Epithelial cell of esophagus (primary cell): ENCODE results near the gene TMEM204.

ENCODE experiments used
- DNase-seq: peaks from one replicate; pipeline ENCODE4 v3.0.0; 2010; ENCODE audit warnings: low read depth
- H3K4me3 ChIP-seq: 2 replicates; pipeline ENCODE4 v1.5.1; 2011; ENCODE audit warnings: mild to moderate bottlenecking, low read length, control low read depth
- TF ChIP-seq, protein P1 (sequence below): IDR thresholded peaks from 2 replicates; pipeline ENCODE4 v1.5.1; 2011; ENCODE audit warnings: low read depth, mild to moderate bottlenecking, low read length, control low read depth, inconsistent platforms; ENCODE audit not compliant: insufficient read depth; ENCODE audit errors: missing control alignments

The TMEM204 gene

DNA sequence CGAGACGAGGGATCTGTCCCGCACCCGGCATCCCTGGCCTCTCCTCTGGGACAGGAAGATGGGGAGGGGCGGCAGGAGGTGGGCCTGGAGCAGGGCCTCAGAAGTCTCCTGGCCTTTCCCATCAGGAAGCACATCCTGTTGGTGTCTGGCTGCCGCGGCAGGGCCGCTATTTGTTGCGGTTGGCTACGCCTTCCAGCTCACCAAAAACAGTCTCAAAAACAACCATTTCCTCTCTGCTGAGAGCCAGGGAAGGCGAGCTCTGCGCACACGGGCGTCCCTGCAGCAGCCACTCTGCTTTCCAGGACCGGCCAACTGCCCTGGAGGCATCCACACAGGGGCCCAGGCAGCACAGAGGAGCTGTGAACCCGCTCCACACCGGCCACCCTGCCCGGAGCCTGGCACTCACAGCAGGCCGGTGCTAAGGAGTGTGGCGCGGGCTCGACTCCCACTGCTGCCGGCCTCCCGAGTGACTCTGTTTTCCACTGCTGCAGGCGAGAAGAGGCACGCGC lies at the start of gene TMEM204:
Gene TMEM204 (plus strand): TSS at position 224 of the 509 bp plus-strand sequence. CDS start 610 bp downstream, outside the sequence.
- no peak within 1 kb of the TSS for H3K4me3 ChIP-seq
- TF ChIP-seq, protein P1, sequence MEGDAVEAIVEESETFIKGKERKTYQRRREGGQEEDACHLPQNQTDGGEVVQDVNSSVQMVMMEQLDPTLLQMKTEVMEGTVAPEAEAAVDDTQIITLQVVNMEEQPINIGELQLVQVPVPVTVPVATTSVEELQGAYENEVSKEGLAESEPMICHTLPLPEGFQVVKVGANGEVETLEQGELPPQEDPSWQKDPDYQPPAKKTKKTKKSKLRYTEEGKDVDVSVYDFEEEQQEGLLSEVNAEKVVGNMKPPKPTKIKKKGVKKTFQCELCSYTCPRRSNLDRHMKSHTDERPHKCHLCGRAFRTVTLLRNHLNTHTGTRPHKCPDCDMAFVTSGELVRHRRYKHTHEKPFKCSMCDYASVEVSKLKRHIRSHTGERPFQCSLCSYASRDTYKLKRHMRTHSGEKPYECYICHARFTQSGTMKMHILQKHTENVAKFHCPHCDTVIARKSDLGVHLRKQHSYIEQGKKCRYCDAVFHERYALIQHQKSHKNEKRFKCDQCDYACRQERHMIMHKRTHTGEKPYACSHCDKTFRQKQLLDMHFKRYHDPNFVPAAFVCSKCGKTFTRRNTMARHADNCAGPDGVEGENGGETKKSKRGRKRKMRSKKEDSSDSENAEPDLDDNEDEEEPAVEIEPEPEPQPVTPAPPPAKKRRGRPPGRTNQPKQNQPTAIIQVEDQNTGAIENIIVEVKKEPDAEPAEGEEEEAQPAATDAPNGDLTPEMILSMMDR: no peak
- DNase-seq: no peak

DNA sequence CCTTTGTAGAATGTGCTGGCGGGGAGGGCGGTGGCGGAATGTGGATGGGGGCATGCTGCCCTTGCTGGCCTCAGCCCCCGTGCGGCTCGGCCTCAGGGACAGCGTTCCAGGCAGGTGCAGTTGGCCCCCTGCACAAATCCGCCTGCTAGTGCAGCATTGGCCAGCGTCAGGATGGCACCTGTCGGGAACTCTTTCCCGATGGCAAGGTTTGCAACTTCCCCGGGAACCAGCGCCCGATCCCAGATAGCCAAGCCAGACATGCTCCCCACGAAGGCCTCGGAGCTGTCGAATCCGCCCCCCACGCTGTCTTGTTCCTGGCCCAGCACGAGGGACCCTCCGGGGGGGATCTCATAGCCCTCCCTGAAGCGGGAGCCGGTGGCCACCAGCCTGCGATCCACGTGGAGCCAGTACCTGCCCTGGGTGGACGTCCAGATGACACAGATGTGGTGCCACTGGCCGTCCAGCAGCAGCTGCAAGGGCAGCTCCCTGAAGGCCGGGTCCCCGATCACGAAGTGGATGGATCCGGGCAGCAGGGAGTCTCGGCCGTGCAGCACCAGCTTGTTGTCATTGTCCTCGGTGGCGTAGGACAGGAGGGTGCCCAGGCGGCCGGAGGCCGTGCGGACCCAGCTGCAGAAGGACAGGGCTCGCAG lies 47.5 kb upstream of the TMEM204 start:
- no peak overlapping the region for H3K4me3 ChIP-seq
- TF ChIP-seq, protein P1: no peak
- DNase-seq: no peak

DNA sequence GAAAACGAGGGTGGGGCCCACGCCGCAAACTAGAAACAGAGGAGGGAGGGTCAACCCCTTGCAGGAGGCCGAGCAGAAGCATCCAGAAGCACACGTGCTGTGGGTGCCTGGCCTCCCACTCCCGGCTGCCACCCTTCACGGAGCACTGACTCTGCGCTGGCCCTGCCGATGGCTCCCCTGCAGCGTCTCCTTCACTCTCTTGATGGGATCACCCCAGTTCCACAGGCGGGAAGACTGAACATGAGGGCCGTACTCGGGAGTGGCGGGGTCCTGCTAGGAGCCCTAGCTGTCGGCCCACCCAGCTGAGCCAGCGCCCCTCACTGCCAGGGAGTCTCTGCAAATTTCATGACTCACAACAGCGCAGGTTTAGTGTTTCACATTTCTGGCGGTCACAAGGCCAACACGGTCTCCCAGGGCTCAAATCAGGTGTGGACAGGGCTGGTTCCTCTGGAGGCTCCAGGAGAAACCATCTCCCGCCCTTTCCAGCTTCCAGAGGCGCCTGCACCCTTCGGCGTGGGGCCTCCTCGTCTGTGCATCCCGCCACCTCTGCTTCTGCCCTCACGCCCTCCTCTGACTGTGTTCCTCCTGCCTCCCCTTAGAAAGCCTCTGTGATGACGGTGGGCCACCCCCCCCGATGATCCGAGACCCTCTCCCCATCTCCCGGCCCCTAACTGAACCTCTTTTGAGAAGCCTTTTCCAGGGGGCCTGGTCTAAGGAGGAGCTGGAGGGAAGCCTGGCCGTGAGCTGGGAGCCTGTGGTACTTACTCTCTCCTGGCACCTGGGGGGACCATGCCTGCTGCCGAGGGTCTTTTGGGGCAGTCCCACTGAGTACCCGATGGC lies 46.7 kb upstream of the TMEM204 start:
- no peak for DNase-seq
- no peak overlapping the region for H3K4me3 ChIP-seq
- TF ChIP-seq, protein P1: no peak

DNA sequence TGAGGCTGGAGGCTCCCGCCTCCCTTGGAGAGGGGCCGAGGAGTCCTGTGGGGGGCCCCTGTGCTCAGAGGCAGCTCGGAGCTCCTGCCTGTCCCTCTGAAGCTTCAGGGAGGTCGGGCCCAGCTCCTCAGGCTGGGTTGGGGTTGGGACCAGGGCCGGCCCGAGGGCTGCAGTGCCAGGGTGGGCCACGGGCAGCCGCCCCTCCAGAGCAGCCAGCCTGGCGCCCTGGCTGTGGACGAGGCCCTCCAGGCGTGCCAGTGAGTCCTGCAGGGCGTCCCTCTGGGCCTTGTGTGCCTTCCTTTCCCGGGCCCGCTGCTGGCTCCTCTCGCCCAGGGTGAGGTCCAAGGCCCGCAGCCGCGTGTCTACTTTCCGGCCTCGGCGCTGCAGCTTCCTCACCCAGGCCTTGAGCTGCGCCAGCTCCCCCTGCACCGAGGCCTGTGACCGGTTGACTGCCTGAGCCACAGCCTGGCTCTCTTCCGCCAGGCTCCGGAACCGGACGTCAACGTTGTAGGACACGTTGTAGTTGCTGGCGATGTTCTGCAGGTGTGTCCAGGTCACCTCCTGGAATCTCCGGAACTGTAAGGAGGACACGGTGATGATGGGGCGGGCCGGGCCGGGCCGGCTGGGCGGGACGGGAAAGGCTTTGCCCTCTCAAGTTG lies 45.9 kb upstream of the TMEM204 start:
- no peak for DNase-seq

DNA sequence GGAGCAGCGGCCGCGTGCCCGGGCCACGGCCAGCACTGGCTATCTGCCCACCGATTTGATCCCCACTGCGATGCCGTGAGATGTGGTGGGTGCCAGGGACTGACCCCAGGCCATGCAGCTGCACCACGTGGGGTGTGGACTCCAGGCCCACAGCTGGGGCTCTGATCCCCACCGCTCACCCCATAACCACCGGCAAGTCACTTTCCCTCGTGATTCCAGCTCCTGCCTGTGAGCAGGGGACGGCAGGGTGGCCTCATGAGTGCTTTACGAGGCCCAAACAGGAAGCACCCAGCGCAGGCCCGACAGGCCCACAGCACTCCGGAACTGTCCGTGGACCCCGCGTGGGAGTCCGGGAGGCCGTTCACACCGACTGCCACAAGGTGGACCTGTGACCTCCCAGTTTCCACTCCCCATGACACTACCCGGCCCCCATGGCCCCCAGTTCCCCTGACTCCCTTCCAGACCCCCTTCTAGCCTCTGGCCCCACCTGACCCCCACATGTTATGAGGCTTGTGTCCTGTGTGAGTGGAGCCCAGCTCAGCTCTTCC lies 45.3 kb upstream of the TMEM204 start:
- TF ChIP-seq, protein P1: no peak
- no peak for DNase-seq

More for the DNA sequence above, 45.9 kb upstream of the TMEM204 start:
- TF ChIP-seq, protein P1: no peak
- H3K4me3 ChIP-seq: no peak overlapping the region

DNA sequence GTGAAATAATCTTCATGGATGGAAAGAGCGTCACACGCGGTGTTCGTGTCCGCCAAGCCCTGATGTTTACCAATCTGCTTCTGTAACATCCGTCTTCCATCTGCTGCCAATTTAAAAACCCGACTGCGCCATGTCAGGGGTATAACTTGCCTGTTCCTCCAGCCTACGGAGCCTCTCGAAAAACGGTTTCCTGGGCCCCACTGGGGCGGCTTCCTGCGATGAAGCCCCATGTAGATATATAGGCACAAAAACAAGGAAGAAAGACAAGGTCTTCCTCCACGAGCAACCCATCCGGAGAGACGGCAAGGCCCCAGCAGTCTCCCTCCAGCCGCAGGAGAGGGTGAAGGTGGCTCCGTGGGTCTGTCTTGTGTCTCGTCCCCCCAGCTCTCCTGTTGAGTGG lies 44.8 kb upstream of the TMEM204 start, which contains the start of gene PTX4:
Gene PTX4 (minus strand): TSS at position 326 of the 400 bp plus-strand sequence. CDS start 35 bp downstream, at position 291.
- no peak for DNase-seq
- TF ChIP-seq, protein P1: no peak
- no peak within 1 kb of the TSS for H3K4me3 ChIP-seq

More for the DNA sequence above, 45.3 kb upstream of the TMEM204 start:
- H3K4me3 ChIP-seq: no peak overlapping the region
